Mesendoderm (in vitro differentiated cells): ENCODE data around the gene SPEF2.

Experiments
- DNase-seq: peaks from one replicate; pipeline ENCODE4 v3.0.0; 2013
- H2AK5ac ChIP-seq: 2 replicates; pipeline ENCODE4 v1.6.1; 2013; ENCODE audit warnings: low read length, inconsistent platforms
- H2BK120ac ChIP-seq: 2 replicates; pipeline ENCODE4 v1.6.1; 2013; ENCODE audit warnings: low read depth, mild to moderate bottlenecking, low read length, moderate library complexity, mixed read lengths
- H2BK15ac ChIP-seq: replicated peaks from 2 replicates; pipeline ENCODE4 v1.6.1; 2013; ENCODE audit warnings: low read depth, mild to moderate bottlenecking, moderate library complexity
- H2BK5ac ChIP-seq: 2 replicates; pipeline ENCODE4 v1.6.1; 2013; ENCODE audit warnings: low read length, inconsistent platforms
- H3K18ac ChIP-seq: 2 replicates; pipeline ENCODE4 v1.6.1; 2013; ENCODE audit warnings: mild to moderate bottlenecking, low read length, mixed read lengths
- H3K23ac ChIP-seq: one replicate; pipeline ENCODE4 v1.6.1; 2013; ENCODE audit warnings: low read length
- H3K27ac ChIP-seq: 2 replicates; pipeline ENCODE4 v1.5.1; 2013; ENCODE audit warnings: low read depth, mild to moderate bottlenecking, inconsistent platforms, low read length, moderate library complexity
- H3K27me3 ChIP-seq: 2 replicates; pipeline ENCODE4 v1.6.1; 2013; ENCODE audit warnings: low read length, control low read depth, mild to moderate bottlenecking, inconsistent platforms; ENCODE audit not compliant: insufficient read depth, poor library complexity
- H3K36me3 ChIP-seq: 2 replicates; pipeline ENCODE4 v1.6.1; 2013; ENCODE audit warnings: low read length, inconsistent platforms; ENCODE audit not compliant: control insufficient read depth, insufficient read depth
- H3K4ac ChIP-seq: one replicate; pipeline ENCODE4 v1.6.1; 2013; ENCODE audit warnings: low read depth, mild to moderate bottlenecking, low read length, moderate library complexity
- H3K4me1 ChIP-seq: 2 replicates; pipeline ENCODE4 v1.6.1; 2013; ENCODE audit warnings: low read depth, low read length, inconsistent platforms; ENCODE audit not compliant: control insufficient read depth
- H3K4me2 ChIP-seq: 2 replicates; pipeline ENCODE4 v1.6.1; 2013; ENCODE audit warnings: low read length
- H3K4me3 ChIP-seq: 2 replicates; pipeline ENCODE4 v1.5.1; 2013; ENCODE audit warnings: mild to moderate bottlenecking, low read length
- H3K56ac ChIP-seq: one replicate; pipeline ENCODE4 v1.6.1; 2013; ENCODE audit warnings: low read length
- H3K79me1 ChIP-seq: 2 replicates; pipeline ENCODE4 v1.6.1; 2013; ENCODE audit warnings: low read length, inconsistent platforms
- H3K79me2 ChIP-seq: 2 replicates; pipeline ENCODE4 v1.6.1; 2013; ENCODE audit warnings: mild to moderate bottlenecking, low read length; ENCODE audit not compliant: control insufficient read depth, insufficient read depth
- H3K9ac ChIP-seq: 2 replicates; pipeline ENCODE4 v1.6.1; 2013; ENCODE audit warnings: low read length, inconsistent platforms
- H4K5ac ChIP-seq: one replicate; pipeline ENCODE4 v1.6.1; 2013; ENCODE audit warnings: low read length
- H4K8ac ChIP-seq: one replicate; pipeline ENCODE4 v1.6.1; 2013; ENCODE audit warnings: low read depth, mild to moderate bottlenecking, control low read depth, low read length, moderate library complexity
- WGBS: extraction: QIAGEN DNeasy Blood & Tissue Kit; methylation state at CpG from one replicate; pipeline ENCODE4 v1.1.7; 2013; ENCODE audit warnings: low lambda C conversion rate, missing lambda C conversion rate; ENCODE audit not compliant: insufficient coverage; ENCODE audit errors: extremely low coverage; 5-methylcytosine and 5-hydroxymethylcytosine counted together

Gene SPEF2

GRCh38 chr5:35735718-35736117 is 118.1 kb downstream of the SPEF2 start:
- no peaks in the 10 kb centered on the region for H3K36me3 ChIP-seq
- H3K79me1 ChIP-seq, result no peaks in the 10 kb centered on the region
- no peak overlapping the region for H3K9ac ChIP-seq
- DNase-seq, result no peak
- H2AK5ac ChIP-seq, result no peak overlapping the region
- H3K4ac ChIP-seq, result no peak overlapping the region
- no peak overlapping the region for H3K18ac ChIP-seq
- H3K4me3 ChIP-seq, result no peak overlapping the region
- H3K23ac ChIP-seq, result no peak overlapping the region
- no peak overlapping the region for H2BK120ac ChIP-seq
- H3K79me2 ChIP-seq, result no peaks in the 10 kb centered on the region
- no peak overlapping the region for H4K8ac ChIP-seq
- WGBS, result no CpG with 5 or more reads among the region's 3 CpGs
- H3K4me1 ChIP-seq, result no peaks in the 10 kb centered on the region
- no peaks in the 10 kb centered on the region for H3K27me3 ChIP-seq
- no peak overlapping the region for H3K27ac ChIP-seq
- H2BK5ac ChIP-seq, result no peak overlapping the region
- H3K4me2 ChIP-seq, result no peak overlapping the region
- H4K5ac ChIP-seq, result no peak overlapping the region
- H2BK15ac ChIP-seq, result no peak overlapping the region
- no peak overlapping the region for H3K56ac ChIP-seq

- H4K5ac ChIP-seq, result no peak overlapping the region
- no peaks in the 10 kb centered on the region for H3K36me3 ChIP-seq
- H3K23ac ChIP-seq, result no peak overlapping the region
- H2AK5ac ChIP-seq, result no peak overlapping the region
- H3K56ac ChIP-seq, result no peak overlapping the region
- no peak overlapping the region for H3K18ac ChIP-seq
- no peak overlapping the region for H3K9ac ChIP-seq
- H2BK5ac ChIP-seq, result no peak overlapping the region
- H4K8ac ChIP-seq, result no peak overlapping the region
- no peak overlapping the region for H2BK120ac ChIP-seq
- H3K27ac ChIP-seq, result no peak overlapping the region
- no peak overlapping the region for H3K4me2 ChIP-seq
- no peaks in the 10 kb centered on the region for H3K27me3 ChIP-seq
- H2BK15ac ChIP-seq, result no peak overlapping the region
- no peak overlapping the region for H3K4me3 ChIP-seq
- no peaks in the 10 kb centered on the region for H3K4me1 ChIP-seq
- no peaks in the 10 kb centered on the region for H3K79me1 ChIP-seq
- H3K4ac ChIP-seq, result no peak overlapping the region
- H3K79me2 ChIP-seq, result no peaks in the 10 kb centered on the region
- no peak for DNase-seq
Observed at GRCh38 chr5:35736280-35736679, 118.6 kb downstream of the SPEF2 start.

- no peaks in the 10 kb centered on the region for H3K79me2 ChIP-seq
- H2BK5ac ChIP-seq, result no peak overlapping the region
- H3K4me1 ChIP-seq, result no peaks in the 10 kb centered on the region
- no peak overlapping the region for H3K4ac ChIP-seq
- H4K5ac ChIP-seq, result no peak overlapping the region
- no peak for DNase-seq
- no peak overlapping the region for H3K9ac ChIP-seq
- H2AK5ac ChIP-seq, result no peak overlapping the region
- H4K8ac ChIP-seq, result no peak overlapping the region
- no peaks in the 10 kb centered on the region for H3K27me3 ChIP-seq
- H3K79me1 ChIP-seq, result no peaks in the 10 kb centered on the region
- no peak overlapping the region for H3K56ac ChIP-seq
- H3K23ac ChIP-seq, result no peak overlapping the region
- H3K27ac ChIP-seq, result no peak overlapping the region
- H2BK15ac ChIP-seq, result no peak overlapping the region
- WGBS, result no CpG with 5 or more reads among the region's 5 CpGs
- H3K4me3 ChIP-seq, result no peak overlapping the region
- H3K18ac ChIP-seq, result no peak overlapping the region
- no peaks in the 10 kb centered on the region for H3K36me3 ChIP-seq
- H3K4me2 ChIP-seq, result no peak overlapping the region
- no peak overlapping the region for H2BK120ac ChIP-seq
Observed at GRCh38 chr5:35741126-35741716, 123.6 kb downstream of the SPEF2 start.

- H3K79me2 ChIP-seq, result no peaks in the 10 kb centered on the region
- no peak overlapping the region for H3K27ac ChIP-seq
- H3K18ac ChIP-seq, result no peak overlapping the region
- no peak overlapping the region for H3K4me3 ChIP-seq
- H3K23ac ChIP-seq, result no peak overlapping the region
- H3K4ac ChIP-seq, result no peak overlapping the region
- H2BK15ac ChIP-seq, result no peak overlapping the region
- H3K9ac ChIP-seq, result no peak overlapping the region
- DNase-seq, result no peak
- no peak overlapping the region for H4K5ac ChIP-seq
- H3K36me3 ChIP-seq, result no peaks in the 10 kb centered on the region
- H3K56ac ChIP-seq, result no peak overlapping the region
- no peak overlapping the region for H2BK5ac ChIP-seq
- H3K79me1 ChIP-seq, result no peaks in the 10 kb centered on the region
- no peak overlapping the region for H4K8ac ChIP-seq
- no peak overlapping the region for H2AK5ac ChIP-seq
- no peak overlapping the region for H2BK120ac ChIP-seq
- no CpG with 5 or more reads among the region's 1 CpG for WGBS
- no peak overlapping the region for H3K4me2 ChIP-seq
- no peaks in the 10 kb centered on the region for H3K4me1 ChIP-seq
- H3K27me3 ChIP-seq, result no peaks in the 10 kb centered on the region
Observed at GRCh38 chr5:35741971-35742370, 124.3 kb downstream of the SPEF2 start.

- H3K4me1 ChIP-seq, result no peaks in the 10 kb centered on the region
- no peaks in the 10 kb centered on the region for H3K79me2 ChIP-seq
- no peak overlapping the region for H2AK5ac ChIP-seq
- no peak overlapping the region for H3K23ac ChIP-seq
- H3K36me3 ChIP-seq, result no peaks in the 10 kb centered on the region
- H2BK120ac ChIP-seq, result no peak overlapping the region
- no peak overlapping the region for H4K8ac ChIP-seq
- no peak overlapping the region for H3K4me3 ChIP-seq
- no peaks in the 10 kb centered on the region for H3K27me3 ChIP-seq
- no peak for DNase-seq
- no peak overlapping the region for H4K5ac ChIP-seq
- H3K79me1 ChIP-seq, result no peaks in the 10 kb centered on the region
- no peak overlapping the region for H2BK15ac ChIP-seq
- no peak overlapping the region for H2BK5ac ChIP-seq
- H3K18ac ChIP-seq, result no peak overlapping the region
- no peak overlapping the region for H3K56ac ChIP-seq
- no peak overlapping the region for H3K27ac ChIP-seq
- no peak overlapping the region for H3K9ac ChIP-seq
- no peak overlapping the region for H3K4me2 ChIP-seq
- H3K4ac ChIP-seq, result no peak overlapping the region
Observed at GRCh38 chr5:35743644-35744043, 126.0 kb downstream of the SPEF2 start.

GRCh38 chr5:35745193-35745592 is 127.5 kb downstream of the SPEF2 start:
- Histone ChIP-seq H3K9ac (no peak overlapping the region), H3K4me2 (no peak overlapping the region), H3K79me2 (no peaks in the 10 kb centered on the region), H3K18ac (peak overlapping the region; percentile 41), H3K56ac (no peak overlapping the region), H2AK5ac (no peak overlapping the region), H3K23ac (no peak overlapping the region), H3K4ac (no peak overlapping the region), H3K4me1 (no peaks in the 10 kb centered on the region), H2BK5ac (no peak overlapping the region), H3K36me3 (no peaks in the 10 kb centered on the region), H3K4me3 (no peak overlapping the region), H3K27me3 (no peaks in the 10 kb centered on the region), H4K5ac (no peak overlapping the region), H2BK120ac (no peak overlapping the region), H4K8ac (no peak overlapping the region), H3K27ac (no peak overlapping the region), H3K79me1 (no peaks in the 10 kb centered on the region), H2BK15ac (no peak overlapping the region)
- WGBS, result no CpG with 5 or more reads among the region's 8 CpGs
- peak; percentile 10 for DNase-seq
